Stimulated activated CD8-positive, alpha-beta memory T cell treated with anti-CD3 and anti-CD28 coated beads, Interleukin-12 subunit alpha, Interleukin-12 subunit beta, amount 100 ng/mL, for 4 hours (primary cell): Measurements from ENCODE around the gene PBX4.
A peak's percentile ranks its signal among the peaks of the same experiment; 100 is the strongest.

Source experiments
- DNase-seq: peaks from one replicate; pipeline ENCODE4 v3.0.0-alpha.2; 2020; ENCODE audit warnings: low read depth

The PBX4 gene

GRCh38 chr19:19540064-19540714 lies 78.3 kb downstream of the PBX4 start:
- DNase-seq = peak; percentile 51

DNA sequence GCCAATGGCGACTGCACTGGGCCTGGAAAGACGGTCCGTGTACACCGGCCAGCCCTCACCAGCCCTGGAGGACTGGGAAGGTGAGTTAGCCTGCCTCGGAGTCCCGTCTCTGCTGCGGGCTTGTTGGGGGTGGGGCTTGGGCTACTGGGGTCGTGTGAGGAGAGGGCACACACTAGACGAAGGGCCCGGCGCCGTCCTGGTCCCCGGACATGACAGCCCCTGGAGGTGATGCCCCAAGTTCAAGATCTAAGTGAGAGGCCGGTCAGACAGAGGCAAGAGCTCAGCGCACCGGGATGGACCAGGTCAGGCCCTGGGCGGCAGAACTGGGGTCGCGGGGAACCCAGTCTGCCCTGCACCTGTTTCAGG lies 78.8 kb downstream of the PBX4 start:
- DNase-seq = no peak

DNA sequence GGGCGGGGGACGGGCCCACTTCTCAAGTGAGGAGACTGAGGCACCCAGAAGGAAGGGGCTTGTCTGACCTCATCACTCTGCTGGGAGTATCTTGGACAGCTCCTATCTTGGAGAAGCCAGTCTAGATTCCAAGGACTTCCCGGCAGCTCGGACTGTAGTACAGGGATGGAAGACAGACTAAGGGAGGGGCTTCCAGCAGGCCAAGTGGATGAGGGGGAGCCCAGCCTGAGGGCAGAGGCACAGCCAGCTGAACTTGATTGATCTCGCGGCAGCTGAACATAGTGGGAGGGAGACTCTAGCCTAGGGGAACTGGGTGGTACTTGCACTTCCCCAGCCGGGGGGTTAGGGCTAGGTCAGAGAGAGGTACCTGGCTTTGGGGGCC lies 79.7 kb downstream of the PBX4 start:
- DNase-seq = no peak

DNA sequence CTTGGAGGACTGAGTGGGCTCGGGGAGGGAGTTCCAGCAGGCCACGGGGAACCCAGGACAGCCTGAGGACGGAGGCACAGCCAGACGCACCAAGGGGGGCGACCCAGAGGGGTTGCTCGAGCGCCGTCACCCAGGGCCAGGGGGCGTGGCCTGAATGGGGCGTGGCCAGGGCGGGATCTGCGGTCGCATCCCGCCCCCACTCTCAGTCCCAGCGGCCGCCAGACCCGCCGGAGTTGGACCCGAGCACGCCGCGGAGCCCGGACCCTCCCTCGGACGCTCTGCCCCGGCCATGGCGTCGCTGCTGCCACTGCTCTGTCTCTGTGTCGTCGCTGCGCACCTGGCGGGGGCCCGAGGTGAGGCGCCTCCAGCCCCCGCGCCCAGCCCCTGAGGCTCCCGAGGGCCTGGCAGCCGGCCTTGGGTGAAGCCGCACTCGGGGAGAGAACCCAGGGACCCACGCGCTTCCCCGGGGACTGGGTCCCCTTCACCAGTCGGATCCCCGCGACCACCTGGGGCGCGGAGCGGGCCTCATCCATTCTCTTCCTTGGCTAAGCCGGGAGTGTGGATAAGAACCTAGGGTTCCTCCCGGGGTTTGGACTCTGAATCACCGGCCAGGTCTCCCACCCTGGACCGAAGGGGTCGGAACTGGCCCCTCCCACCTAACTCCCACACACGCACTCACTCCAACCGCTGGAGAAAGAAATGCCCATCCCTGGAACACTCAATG lies 80.3 kb downstream of the PBX4 start, which contains the start of gene CILP2:
TSS of gene CILP2 (plus strand) at position 205 of the 724 bp plus-strand sequence. CDS start at position 290, 85 bp downstream.
- DNase-seq = no peak

GRCh38 chr19:19537075-19538048 lies 81.1 kb downstream of the PBX4 start:
- DNase-seq = no peak

GRCh38 chr19:19535311-19536191 lies 82.9 kb downstream of the PBX4 start:
- no peak for DNase-seq

GRCh38 chr19:19534556-19535265 lies 83.8 kb downstream of the PBX4 start:
- no peak for DNase-seq

DNA sequence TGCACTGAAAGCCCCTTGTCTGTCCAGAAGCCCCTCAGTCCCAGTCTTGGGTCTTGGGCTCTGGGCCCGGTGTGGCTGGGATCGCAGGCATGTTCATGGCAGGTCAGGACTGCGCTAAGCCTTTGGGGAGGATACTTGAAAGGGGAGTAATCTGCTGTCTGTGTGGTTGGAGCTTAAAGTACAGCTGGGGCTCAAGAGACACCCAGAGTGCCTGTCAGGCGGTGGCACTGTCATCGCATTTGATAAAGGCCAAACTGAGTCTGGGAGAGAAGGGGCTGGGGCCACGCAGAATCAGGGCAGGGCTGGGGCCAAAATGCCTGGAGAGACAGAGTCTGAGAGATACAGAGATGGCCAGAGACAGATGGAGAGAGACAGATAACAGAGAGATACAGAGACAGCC lies 84.6 kb downstream of the PBX4 start:
- no peak for DNase-seq

GRCh38 chr19:19532806-19533701 lies 85.4 kb downstream of the PBX4 start:
- no peak for DNase-seq

GRCh38 chr19:19531951-19532805 lies 86.3 kb downstream of the PBX4 start:
- peak; percentile 72 for DNase-seq

DNA sequence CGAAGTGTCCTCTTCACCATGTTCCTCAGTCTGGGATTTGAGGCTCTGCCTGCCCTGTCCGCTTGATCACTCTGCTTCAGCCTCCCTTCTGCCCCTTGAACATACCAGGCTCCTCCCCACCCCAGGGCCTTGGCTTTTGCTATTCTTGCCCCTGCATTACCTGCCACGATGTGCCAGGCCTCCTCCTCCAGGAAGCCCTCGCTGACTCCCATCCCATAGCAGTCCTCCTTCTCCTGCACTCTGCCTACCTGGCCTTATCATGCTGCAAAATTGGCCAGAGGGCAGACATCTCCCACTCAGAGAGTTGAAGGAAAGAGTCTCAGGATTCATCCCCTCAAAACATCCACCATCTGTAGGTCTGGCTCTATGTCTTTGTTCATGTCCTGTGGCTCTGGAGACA lies 87.6 kb downstream of the PBX4 start:
- no peak for DNase-seq

DNA sequence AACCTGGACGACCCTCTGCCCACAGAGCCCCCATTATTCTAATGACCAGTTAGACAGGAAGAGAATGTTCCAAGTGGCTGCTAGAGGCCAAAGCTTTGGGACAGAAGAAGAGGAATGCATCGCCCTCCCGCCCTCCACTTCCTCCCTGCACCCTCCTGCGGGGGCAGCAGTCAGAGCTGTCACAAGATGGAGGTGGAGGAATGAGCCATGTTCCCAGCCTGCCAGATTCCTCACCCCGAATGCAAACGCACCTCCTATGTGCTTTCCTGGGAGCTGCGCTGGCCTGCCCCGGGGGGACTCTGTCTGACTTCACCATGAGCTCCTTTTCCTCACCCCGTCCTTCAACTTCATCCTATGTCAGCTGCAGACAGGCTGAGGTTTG lies 88.1 kb downstream of the PBX4 start:
- DNase-seq = no peak

DNA sequence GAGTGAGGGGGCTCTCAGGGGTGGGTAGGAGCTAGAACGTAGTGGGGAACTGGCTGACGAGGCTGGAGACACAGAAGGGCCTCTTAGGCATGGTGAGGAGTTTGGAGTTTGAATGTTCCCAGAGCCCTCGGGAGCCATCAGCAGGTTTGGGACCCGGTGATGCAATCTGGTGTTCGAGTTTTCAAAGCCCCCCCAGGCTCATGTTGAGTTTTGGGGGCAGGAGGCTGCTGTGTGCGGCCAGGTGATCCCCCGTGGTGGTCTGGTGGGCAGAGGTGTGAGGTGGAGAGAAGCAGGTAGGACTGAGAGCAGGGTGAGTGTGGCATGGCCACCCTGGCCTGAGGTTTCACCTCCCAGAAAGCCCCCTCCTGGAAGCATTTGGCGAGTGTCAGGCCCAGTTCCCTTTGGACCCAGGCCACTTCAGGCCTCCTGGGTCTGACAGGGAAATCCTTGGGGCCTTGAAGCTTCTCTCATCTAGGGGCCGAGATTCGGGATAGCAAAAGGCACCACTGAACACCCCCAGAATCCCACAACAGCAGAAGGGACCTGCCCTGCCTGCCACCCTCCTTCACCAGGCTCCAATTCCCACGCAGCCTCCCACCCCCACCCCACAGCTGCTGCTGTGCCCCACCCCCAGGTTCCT lies 88.6 kb downstream of the PBX4 start:
- DNase-seq = no peak

DNA sequence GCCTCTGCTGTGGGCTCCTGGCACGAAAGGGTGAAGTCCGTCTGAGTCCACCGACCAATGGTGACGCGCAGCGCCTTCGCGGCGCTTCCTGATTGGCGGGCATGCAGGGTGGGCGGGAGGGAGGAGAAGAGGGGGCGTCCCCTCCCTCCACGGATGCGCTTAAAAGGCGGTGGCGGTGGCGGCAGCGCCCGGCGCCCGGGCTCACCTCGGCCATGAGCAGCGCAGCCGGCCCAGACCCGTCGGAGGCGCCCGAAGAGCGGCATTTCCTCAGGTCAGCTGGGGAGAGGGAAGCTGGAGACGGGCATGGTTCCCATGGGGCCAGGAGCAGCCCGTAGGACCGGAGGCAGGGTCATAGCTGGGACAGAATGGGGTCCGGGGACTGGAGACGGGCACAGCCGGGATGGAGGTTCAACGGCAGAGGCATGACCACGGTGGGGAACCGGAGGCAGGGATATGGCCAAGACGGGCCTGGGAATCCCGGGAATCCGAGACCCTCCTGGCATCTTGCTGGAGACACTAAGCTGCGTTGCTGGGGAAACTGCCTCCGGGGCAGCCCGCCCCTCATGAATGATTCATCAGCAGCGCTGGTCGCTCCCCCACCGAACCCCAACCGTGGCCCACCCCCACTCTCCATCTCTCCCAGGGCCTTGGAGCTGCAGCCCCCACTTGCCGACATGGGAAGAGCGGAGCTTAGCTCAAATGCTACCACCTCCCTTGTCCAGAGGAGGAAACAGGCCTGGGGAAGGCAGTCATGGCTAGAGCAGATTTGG lies 89.6 kb downstream of the PBX4 start, which contains the start of gene YJEFN3:
TSS of gene YJEFN3 (plus strand) at position 191 of the 770 bp plus-strand sequence. CDS start at position 213, 22 bp downstream.
- DNase-seq = no peak

GRCh38 chr19:19527674-19528625 lies 90.5 kb downstream of the PBX4 start:
- no peak for DNase-seq

DNA sequence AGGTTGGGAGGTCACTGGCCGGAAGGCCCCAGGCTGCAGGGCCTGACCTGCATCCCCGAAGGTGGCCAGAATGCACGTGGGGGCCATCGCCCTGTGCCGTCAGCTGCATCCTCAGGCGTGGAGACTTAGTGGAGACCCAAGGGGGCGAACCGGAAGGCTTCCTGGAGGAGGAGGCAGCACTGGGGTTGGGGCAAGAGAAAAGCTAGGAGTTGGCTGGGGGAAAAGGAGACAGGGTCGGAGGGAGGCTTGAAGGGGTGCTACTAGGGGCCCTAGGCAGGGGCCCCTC lies 91.2 kb downstream of the PBX4 start:
- no peak for DNase-seq
